HG03064 (cell line): ENCODE data around the gene REC8.
A peak's percentile ranks its signal among the peaks of the same experiment; 100 is the strongest.

Experiments used
- ATAC-seq: cut with Tn5 transposase; IDR thresholded peaks from one replicate; pipeline ENCODE4 v1.9.1; 2021; ENCODE audit warnings: low read depth; ENCODE audit not compliant: unreplicated experiment

The REC8 gene

GRCh38 chr14:24159777-24160498, 11.9 kb upstream of the REC8 start:
- ATAC-seq = no peak

GRCh38 chr14:24160499-24160849, 11.4 kb upstream of the REC8 start:
- no peak for ATAC-seq

GRCh38 chr14:24160850-24161804, 10.8 kb upstream of the REC8 start, which contains the start of gene IRF9:
IRF9 (plus strand) TSS chr14:24161265; CDS start chr14:24162145, 880 bp downstream.
- ATAC-seq = peak; percentile 68

GRCh38 chr14:24162093-24162492, 9.8 kb upstream of the REC8 start:
- ATAC-seq = no peak

- ATAC-seq = no peak
Observed at GRCh38 chr14:24164518-24164991, 7.3 kb upstream of the REC8 start.

- no peak for ATAC-seq
Observed at GRCh38 chr14:24165785-24166184, 6.1 kb upstream of the REC8 start.

- no peak for ATAC-seq
Observed at GRCh38 chr14:24167469-24168114, 4.3 kb upstream of the REC8 start.

- ATAC-seq = no peak
Observed at GRCh38 chr14:24172261-24172860, 481 bp downstream of the REC8 start.

- no peak for ATAC-seq
Observed at GRCh38 chr14:24172871-24173281, 996 bp downstream of the REC8 start.

- no peak for ATAC-seq
Observed at GRCh38 chr14:24176599-24176998, 4.7 kb downstream of the REC8 start.

GRCh38 chr14:24177041-24177825, 5.4 kb downstream of the REC8 start:
- ATAC-seq = no peak

- ATAC-seq = no peak
Observed at GRCh38 chr14:24177891-24178290, 6.0 kb downstream of the REC8 start.

GRCh38 chr14:24178399-24179178, 6.7 kb downstream of the REC8 start:
- no peak for ATAC-seq

- ATAC-seq = no peak
Observed at GRCh38 chr14:24179294-24179960, 7.5 kb downstream of the REC8 start.

GRCh38 chr14:24179961-24180796, 8.3 kb downstream of the REC8 start:
- no peak for ATAC-seq

GRCh38 chr14:24181371-24182077, 9.6 kb downstream of the REC8 start:
- ATAC-seq = no peak
